NB4 (cell line): ENCODE results near the gene RAB40C.

Experiments used
- DNase-seq: peaks from one replicate; pipeline ENCODE4 v3.0.0; 2010; ENCODE audit warnings: low read depth
- H3K4me3 ChIP-seq: one replicate; pipeline ENCODE4 v1.5.1; 2011; ENCODE audit warnings: mild to moderate bottlenecking, low read depth, low read length, moderate library complexity
- CTCF ChIP-seq: IDR thresholded peaks from one replicate; pipeline ENCODE4 v1.5.1; 2012; ENCODE audit warnings: low read depth, low read length
- MAX ChIP-seq: IDR thresholded peaks from 2 replicates; pipeline ENCODE4 v1.6.1; 2011; ENCODE audit warnings: low read depth, low read length
- MYC ChIP-seq: IDR thresholded peaks from 2 replicates; pipeline ENCODE4 v1.6.1; 2011; ENCODE audit warnings: low read depth, low read length
- POLR2A ChIP-seq: IDR thresholded peaks from 2 replicates; pipeline ENCODE4 v1.6.1; 2011; ENCODE audit warnings: mild to moderate bottlenecking; ENCODE audit not compliant: insufficient read length; ENCODE audit errors: extremely low read depth

The RAB40C gene

GRCh38 chr16:574021-574760, 15.7 kb upstream of the RAB40C start:
- no peak for DNase-seq
- H3K4me3 ChIP-seq = no peak overlapping the region
- no peak for TF ChIP-seq MYC
- TF ChIP-seq POLR2A = no peak
- TF ChIP-seq MAX = no peak
- no peak for TF ChIP-seq CTCF

- H3K4me3 ChIP-seq = no peak overlapping the region
- no peak for TF ChIP-seq POLR2A
- TF ChIP-seq MYC = no peak
- no peak for DNase-seq
Measured at GRCh38 chr16:575354-576196, 14.3 kb upstream of the RAB40C start.

GRCh38 chr16:576197-576822, 13.6 kb upstream of the RAB40C start:
- no peak overlapping the region for H3K4me3 ChIP-seq
- DNase-seq = peak; percentile 25
- peak; percentile 51; the same call in 1 of the 2 replicates for TF ChIP-seq MAX
- no peak for TF ChIP-seq POLR2A
- TF ChIP-seq CTCF = no peak

- DNase-seq = no peak
- H3K4me3 ChIP-seq = no peak overlapping the region
- TF ChIP-seq CTCF (no peak), POLR2A (no peak), MAX (no peak), MYC (no peak)
Measured at GRCh38 chr16:576823-577201, 13.1 kb upstream of the RAB40C start.

- TF ChIP-seq MAX (no peak), CTCF (no peak), POLR2A (no peak), MYC (no peak)
- no peak overlapping the region for H3K4me3 ChIP-seq
- no peak for DNase-seq
Measured at GRCh38 chr16:577796-578195, 12.1 kb upstream of the RAB40C start.

- TF ChIP-seq CTCF = no peak
- TF ChIP-seq POLR2A = no peak
- TF ChIP-seq MAX = no peak
- no peak for TF ChIP-seq MYC
Measured at GRCh38 chr16:578232-578869, 11.5 kb upstream of the RAB40C start.

More at GRCh38 chr16:578232-578869, 11.5 kb upstream of the RAB40C start:
- no peak for DNase-seq
- H3K4me3 ChIP-seq = no peak overlapping the region
